NCI-H146 (cell line): ENCODE results near the gene ELAPOR1.

ENCODE experiments used
- DNase-seq: peaks from one replicate; lab custom pipeline; 2025; lab: John Stamatoyannopoulos, UW

ELAPOR1 gene

GRCh38 chr1:109099938-109100773, 13.8 kb upstream of the ELAPOR1 start:
- DNase-seq = peak; percentile 98

GRCh38 chr1:109104364-109105151, 9.4 kb upstream of the ELAPOR1 start:
- no peak for DNase-seq

GRCh38 chr1:109105881-109106280, 8.0 kb upstream of the ELAPOR1 start:
- no peak for DNase-seq

- no peak for DNase-seq
Measured at GRCh38 chr1:109107785-109108184, 6.1 kb upstream of the ELAPOR1 start.

- DNase-seq = no peak
Measured at GRCh38 chr1:109109906-109110305, 4.0 kb upstream of the ELAPOR1 start.

GRCh38 chr1:109111386-109112055, 2.4 kb upstream of the ELAPOR1 start:
- DNase-seq = no peak

GRCh38 chr1:109112056-109112651, 1.8 kb upstream of the ELAPOR1 start:
- no peak for DNase-seq

- DNase-seq = peak; percentile 94
Measured at GRCh38 chr1:109112652-109113285, 1.1 kb upstream of the ELAPOR1 start.

GRCh38 chr1:109114342-109114674, 393 bp downstream of the ELAPOR1 start:
- DNase-seq = peak; percentile 71

GRCh38 chr1:109115685-109116084, 1.8 kb downstream of the ELAPOR1 start:
- DNase-seq = no peak

- DNase-seq = peak; percentile 91
Measured at GRCh38 chr1:109116286-109116685, 2.4 kb downstream of the ELAPOR1 start.

GRCh38 chr1:109118089-109118488, 4.2 kb downstream of the ELAPOR1 start:
- no peak for DNase-seq

- no peak for DNase-seq
Measured at GRCh38 chr1:109120356-109120755, 6.4 kb downstream of the ELAPOR1 start.

- no peak for DNase-seq
Measured at GRCh38 chr1:109131059-109131458, 17.1 kb downstream of the ELAPOR1 start.

- DNase-seq = no peak
Measured at GRCh38 chr1:109131800-109132199, 17.9 kb downstream of the ELAPOR1 start.

GRCh38 chr1:109133002-109133706, 19.2 kb downstream of the ELAPOR1 start:
- DNase-seq = peak; percentile 38

- no peak for DNase-seq
Measured at GRCh38 chr1:109133815-109134214, 19.9 kb downstream of the ELAPOR1 start.

GRCh38 chr1:109134423-109134822, 20.5 kb downstream of the ELAPOR1 start:
- DNase-seq = peak; percentile 87

- no peak for DNase-seq
Measured at GRCh38 chr1:109135940-109136339, 22.0 kb downstream of the ELAPOR1 start.

- DNase-seq = no peak
Measured at GRCh38 chr1:109136766-109137165, 22.9 kb downstream of the ELAPOR1 start.

GRCh38 chr1:109137958-109138357, 24.0 kb downstream of the ELAPOR1 start:
- peak; percentile 80 for DNase-seq
